ENCODE results near the gene CAMK1D.

Gene CAMK1D

GRCh38 chr10:12405342-12406320, 56.3 kb downstream of the CAMK1D start (continued):
- TF ChIP-seq SALL2 (tag by site-specific recombination; IDR thresholded peaks at IDR 0.05; ENCODE audit: borderline replicate concordance) (no peak), MEIS1 (CRISPR knock-in tag; IDR thresholded peaks at IDR 0.05; ENCODE audit: borderline replicate concordance) (no peak), ZNF18 (tag by site-specific recombination; IDR thresholded peaks at IDR 0.05) (peak; percentile 31; the same call in 1 of the 2 replicates), ZNF501 (tag by site-specific recombination; IDR thresholded peaks at IDR 0.05) (peak; percentile 28; the same call in 1 of the 2 replicates), INSM2 (tag by site-specific recombination; IDR thresholded peaks at IDR 0.05) (peak; percentile 85), ZNF202 (tag by site-specific recombination; IDR thresholded peaks at IDR 0.05; ENCODE audit: borderline replicate concordance) (no peak), SP7 (tag by site-specific recombination; IDR thresholded peaks at IDR 0.05) (peak; percentile 57; the same call in 1 of the 2 replicates), ZFP37 (tag by site-specific recombination; IDR thresholded peaks at IDR 0.05) (0 out of 2 replicates have a peak, but pooled peaks have one; percentile 47), ZNF248 (tag by site-specific recombination; IDR thresholded peaks at IDR 0.05) (no peak), PRDM10 (tag by site-specific recombination; IDR thresholded peaks at IDR 0.05) (no peak), ZNF146 (tag by site-specific recombination; IDR thresholded peaks at IDR 0.05) (peak; percentile 50), ZNF266 (tag by site-specific recombination; IDR thresholded peaks at IDR 0.05; ENCODE audit: low read depth) (no peak), BCL11A (tag by site-specific recombination; IDR thresholded peaks at IDR 0.05; ENCODE audit: low read depth) (peak; percentile 45; the same call in 1 of the 2 replicates), ZNF302 (tag by site-specific recombination; IDR thresholded peaks at IDR 0.05; ENCODE audit: low read depth) (peak; percentile 8; the same call in 1 of the 2 replicates), ZNF138 (tag by site-specific recombination; IDR thresholded peaks at IDR 0.05; ENCODE audit: borderline replicate concordance) (no peak), ZNF654 (tag by site-specific recombination; IDR thresholded peaks at IDR 0.05; ENCODE audit: low read depth) (no peak), HIC1 (tag by site-specific recombination; IDR thresholded peaks at IDR 0.05) (peak; percentile 37; the same call in 1 of the 2 replicates), ZFP3 (tag by site-specific recombination; IDR thresholded peaks at IDR 0.05; ENCODE audit: low read depth) (no peak), ZNF707 (tag by site-specific recombination; IDR thresholded peaks at IDR 0.05) (no peak), HOXC10 (CRISPR knock-in tag; IDR thresholded peaks at IDR 0.05) (no peak), ZNF549 (tag by site-specific recombination; IDR thresholded peaks at IDR 0.05) (no peak), SP2 (tag by site-specific recombination; IDR thresholded peaks at IDR 0.05) (0 out of 2 replicates have a peak, but pooled peaks have one; percentile 3), ZBTB10 (tag by site-specific recombination; IDR thresholded peaks at IDR 0.05) (no peak), GLIS2 (tag by site-specific recombination; IDR thresholded peaks at IDR 0.05) (peak; percentile 62), GLI2 (tag by site-specific recombination; IDR thresholded peaks at IDR 0.05; ENCODE audit: borderline replicate concordance, low read depth) (peak; percentile 85), KLF8 (tag by site-specific recombination; IDR thresholded peaks at IDR 0.05) (peak; percentile 80)

Measured in HEK293 (cell line).